Stimulated activated CD8-positive, alpha-beta memory T cell treated with anti-CD3 and anti-CD28 coated beads, Interleukin-7, amount 100 ng/mL, for 1 hour (primary cell): Measurements from ENCODE around the gene TKT.

Experiments
- DNase-seq, 2 donors: peaks; one replicate each; pipeline ENCODE4 v3.0.0-alpha.2; 2020; ENCODE audit warnings: low read depth in 2 of 2

The TKT gene

DNA sequence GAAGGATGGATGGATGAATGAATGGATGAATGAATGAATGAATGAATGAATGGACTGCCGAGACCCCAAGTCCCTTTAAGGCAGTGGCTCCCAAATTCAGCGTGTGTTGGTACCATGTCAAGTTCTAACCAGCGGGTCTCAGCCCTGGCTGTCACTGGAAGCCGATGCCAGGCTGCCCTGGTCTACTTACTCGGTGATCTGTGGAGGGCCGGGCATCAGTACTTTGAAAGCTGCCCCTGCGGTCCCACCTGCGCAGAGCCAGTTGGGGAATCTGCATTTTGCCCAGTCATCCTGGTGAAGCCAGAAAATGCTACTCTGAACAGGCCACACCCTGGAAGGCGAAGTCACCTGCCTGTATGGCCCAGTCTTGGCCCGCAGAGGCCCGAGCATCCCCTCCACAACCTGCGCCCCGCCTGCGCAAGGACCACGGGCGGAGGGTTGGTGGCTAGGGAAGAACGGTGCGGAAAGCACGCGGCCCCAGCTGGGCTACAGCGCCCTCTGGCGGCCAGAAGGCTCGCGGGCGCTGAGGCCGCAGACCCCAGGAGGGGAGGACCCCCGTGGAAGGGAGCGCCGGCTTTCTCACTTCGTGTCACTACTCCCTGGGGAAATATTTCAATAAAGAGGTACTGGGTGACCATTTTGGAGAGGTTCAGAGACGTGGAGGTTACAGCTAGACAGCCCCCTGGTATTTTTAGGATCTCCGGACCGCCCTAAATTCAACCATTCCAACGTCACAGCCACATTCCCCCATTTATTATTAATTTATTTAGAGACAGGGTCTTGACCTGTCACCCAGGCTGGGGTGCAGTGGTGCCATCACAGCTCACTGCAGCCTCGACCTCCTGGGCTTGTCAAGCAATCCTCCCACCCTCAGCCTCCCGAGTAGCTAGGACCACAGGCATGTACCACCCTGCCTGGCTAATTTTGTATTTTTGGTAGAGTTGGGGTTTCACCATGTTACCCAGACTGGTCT, 59.9 kb downstream of the TKT start:
- peak; percentile 18 to 29 for DNase-seq

GRCh38 chr3:53195066-53195450, 60.8 kb downstream of the TKT start:
- no peak for DNase-seq

- DNase-seq, result no peak
These were observed 61.4 kb downstream of the TKT start for GRCh38 chr3:53194210-53195065.

GRCh38 chr3:53193466-53194209, 62.2 kb downstream of the TKT start:
- DNase-seq, result no peak

DNA sequence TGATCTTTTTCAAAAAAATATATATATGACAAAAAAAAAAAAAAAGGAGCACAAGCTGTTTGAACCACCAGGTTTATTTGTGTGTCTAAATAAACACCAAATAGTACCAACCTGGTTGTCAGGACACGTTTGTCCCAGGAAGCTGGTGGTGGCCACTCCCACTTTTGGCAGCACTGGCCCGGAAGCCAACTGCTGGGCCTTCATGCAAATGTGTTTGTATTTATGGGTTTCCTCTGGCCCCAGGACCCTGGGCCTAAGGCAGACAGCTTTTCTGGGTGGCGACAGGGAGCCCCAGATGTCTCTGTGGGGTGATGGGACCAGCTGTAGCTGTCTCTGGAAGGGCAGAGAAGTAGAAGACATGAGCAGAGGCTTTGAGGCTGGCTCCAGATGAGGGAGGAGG, 63.2 kb downstream of the TKT start:
- no peak for DNase-seq

GRCh38 chr3:53191836-53192480, 63.9 kb downstream of the TKT start:
- DNase-seq, result no peak

- DNase-seq, result no peak
These were observed 65.2 kb downstream of the TKT start for GRCh38 chr3:53190659-53191058.

DNA sequence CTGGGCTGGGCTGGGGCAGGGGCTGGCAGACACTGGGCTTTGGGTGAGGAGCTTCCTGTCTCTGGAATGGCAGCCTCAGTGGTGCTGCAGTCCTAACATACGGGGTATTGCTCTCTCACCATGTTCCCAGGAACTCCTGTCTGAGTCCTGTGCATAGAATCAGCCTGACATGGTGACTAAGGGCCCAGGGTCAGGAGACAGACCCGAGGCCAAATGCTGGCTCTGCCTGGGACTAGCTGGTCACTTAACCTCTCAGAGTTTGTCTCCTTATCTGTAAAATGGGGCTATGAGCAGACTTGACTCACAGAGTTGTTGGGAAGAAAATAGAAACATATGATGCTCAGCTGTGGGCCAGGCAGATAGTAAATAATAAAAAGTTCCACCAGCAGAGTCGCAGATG, 66.5 kb downstream of the TKT start:
- no peak for DNase-seq

DNA sequence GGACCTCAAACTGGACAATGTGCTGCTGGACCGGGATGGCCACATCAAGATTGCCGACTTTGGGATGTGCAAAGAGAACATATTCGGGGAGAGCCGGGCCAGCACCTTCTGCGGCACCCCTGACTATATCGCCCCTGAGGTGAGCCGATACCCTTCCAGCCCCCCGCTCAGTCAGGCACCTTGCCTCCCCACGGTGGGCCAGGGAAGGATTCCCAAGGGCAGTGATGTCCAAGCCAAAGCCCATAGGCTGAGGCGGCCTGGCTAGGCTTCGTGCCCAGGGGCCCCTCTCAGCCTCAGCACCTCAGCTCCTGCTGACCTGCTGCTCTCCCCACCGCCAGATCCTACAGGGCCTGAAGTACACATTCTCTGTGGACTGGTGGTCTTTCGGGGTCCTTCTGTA, 67.1 kb downstream of the TKT start:
- no peak for DNase-seq

DNA sequence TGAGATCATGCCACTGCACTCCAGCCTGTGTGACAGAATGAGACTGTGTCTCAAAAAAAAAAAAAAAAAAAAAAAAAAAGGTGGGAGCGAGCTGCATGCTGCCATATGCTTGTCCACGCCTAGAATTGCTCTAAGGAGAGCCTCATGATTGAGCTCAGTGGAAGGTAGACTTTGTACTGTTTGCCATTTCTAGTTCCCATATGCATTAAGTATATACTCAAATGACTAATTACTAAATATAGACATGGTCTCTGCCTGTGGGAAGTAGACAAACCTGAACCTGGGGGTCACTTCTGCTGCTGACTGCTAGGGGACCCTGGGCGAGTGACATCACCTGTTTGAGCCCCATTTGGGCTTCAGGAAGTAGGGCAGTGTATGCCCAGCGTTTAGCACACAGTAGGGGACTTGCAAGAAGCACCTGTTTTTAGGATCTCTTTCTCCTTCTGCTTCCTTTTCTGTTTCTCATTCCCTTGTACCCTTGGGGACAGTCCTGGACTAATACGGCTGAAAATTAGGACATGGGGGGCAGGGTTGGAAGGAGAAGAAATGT, 67.6 kb downstream of the TKT start:
- DNase-seq, result no peak

GRCh38 chr3:53187430-53187829, 68.4 kb downstream of the TKT start:
- DNase-seq, result no peak

GRCh38 chr3:53186726-53187125, 69.1 kb downstream of the TKT start:
- no peak for DNase-seq

DNA sequence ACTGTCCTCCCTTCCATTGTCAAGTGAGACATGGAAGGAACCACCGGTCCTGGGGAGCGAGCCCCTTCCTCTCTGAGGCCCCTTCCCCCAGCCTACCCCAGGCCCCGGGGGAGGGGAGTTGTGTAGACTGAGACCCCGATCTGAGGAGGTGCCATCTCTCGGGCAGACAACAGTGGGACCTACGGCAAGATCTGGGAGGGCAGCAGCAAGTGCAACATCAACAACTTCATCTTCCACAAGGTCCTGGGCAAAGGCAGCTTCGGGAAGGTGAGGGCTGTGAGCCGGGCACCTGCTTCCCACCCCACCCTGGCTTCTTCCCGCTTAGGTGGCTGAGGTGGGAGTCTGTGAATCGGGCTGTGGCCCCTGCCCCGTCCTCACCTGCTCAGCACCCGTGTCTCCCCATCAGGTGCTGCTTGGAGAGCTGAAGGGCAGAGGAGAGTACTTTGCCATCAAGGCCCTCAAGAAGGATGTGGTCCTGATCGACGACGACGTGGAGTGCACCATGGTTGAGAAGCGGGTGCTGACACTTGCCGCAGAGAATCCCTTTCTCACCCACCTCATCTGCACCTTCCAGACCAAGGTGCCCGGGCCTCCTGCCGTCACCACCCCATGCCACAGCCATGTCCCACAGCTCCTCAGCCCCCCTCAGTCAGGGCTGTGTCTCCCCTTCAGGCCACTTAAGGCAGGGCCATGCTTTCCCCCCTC, 69.9 kb downstream of the TKT start:
- no peak for DNase-seq

- DNase-seq, result no peak
These were observed 71.1 kb downstream of the TKT start for GRCh38 chr3:53184701-53185100.

- no peak for DNase-seq
These were observed 72.3 kb downstream of the TKT start for GRCh38 chr3:53183514-53183913.

GRCh38 chr3:53182764-53183355, 73.0 kb downstream of the TKT start:
- DNase-seq, result no peak

- DNase-seq, result no peak
These were observed 74.3 kb downstream of the TKT start for GRCh38 chr3:53181528-53181927.

DNA sequence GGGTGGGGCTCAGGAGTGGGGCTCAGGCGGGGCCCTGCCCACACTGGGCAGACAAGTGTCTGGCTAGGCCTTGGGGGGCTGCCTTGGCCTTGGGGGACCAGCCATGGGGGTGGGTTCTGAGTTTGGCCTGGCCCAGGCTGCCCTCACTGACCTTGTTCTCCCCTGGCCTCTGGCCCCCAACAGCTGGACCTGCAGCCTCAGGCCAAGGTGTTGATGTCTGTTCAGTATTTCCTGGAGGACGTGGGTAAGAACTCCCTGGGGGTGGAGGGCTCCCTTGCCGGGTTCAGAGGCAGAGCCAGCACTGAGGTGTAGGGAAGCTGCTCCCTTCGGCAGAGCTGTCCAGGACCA, 74.8 kb downstream of the TKT start:
- DNase-seq, result no peak

DNA sequence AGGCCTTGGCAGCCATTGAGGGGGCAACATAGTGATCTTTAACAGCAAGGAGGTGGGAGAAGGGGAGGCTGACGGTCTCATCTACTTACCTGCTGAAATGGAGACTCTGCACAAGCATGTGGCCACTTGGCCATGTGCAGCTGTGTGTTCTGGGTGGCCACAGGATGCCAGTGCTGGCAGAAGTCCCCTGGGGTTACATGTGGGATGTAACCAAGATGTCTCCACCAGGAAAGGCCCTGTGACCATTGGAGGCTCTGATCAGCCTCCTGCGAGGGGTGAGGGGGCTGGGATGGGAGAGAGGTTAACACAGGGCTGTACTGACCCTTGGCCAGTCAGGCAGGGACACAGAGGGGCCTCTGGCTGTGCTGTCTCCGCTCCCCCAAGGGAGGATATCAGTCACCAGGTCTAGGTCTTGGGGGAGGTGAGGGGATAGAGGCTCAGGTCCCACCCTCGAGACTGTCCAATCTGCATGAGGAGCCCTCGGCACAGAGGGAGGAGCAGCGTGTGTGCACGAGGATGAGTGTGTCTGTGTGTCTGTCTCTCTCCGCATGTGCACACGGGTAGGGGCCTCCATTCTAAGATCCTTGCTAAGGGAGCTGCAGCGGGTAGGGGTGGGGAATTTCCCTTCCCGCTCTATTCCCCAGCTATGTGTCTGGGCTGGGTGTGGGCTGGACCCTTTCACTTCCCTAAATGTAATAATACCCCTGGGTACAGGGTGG, 75.4 kb downstream of the TKT start:
- no peak for DNase-seq

- DNase-seq, result no peak
These were observed 76.2 kb downstream of the TKT start for GRCh38 chr3:53179580-53179979.
